ENCODE results near the gene MED13. TPM values are rescaled to one million over a fixed set of nuclear protein-coding genes. Genes with fewer than 3 reads are reported as not detected.

Gene MED13
- total RNA-seq, 1 experiment from 2014 or later = 96.0 TPM

GRCh38 chr17:62094175-62094574 lies 29.1 kb upstream of the MED13 start:
- H3K4me1 ChIP-seq (ENCODE audit: control insufficient read depth in 1 of 2, insufficient read depth in 2 of 2, low read length in 2 of 2) = peaks cover 7 to 20% of the 10 kb centered on the region in 2 experiments
- H3K9ac ChIP-seq (ENCODE audit: low read length) = no peak overlapping the region
- H3K36me3 ChIP-seq (ENCODE audit: control insufficient read depth in 1 of 2, insufficient read depth in 2 of 2, low read length in 2 of 2) = no peaks in the 10 kb centered on the region
- H3K27ac ChIP-seq (ENCODE audit: low read depth, low read length) = no peak overlapping the region; the same call in 1 of the 2 replicates
- H4K20me1 ChIP-seq (ENCODE audit: insufficient read depth) = no peaks in the 10 kb centered on the region
- DNase-seq (ENCODE audit: low read depth, low spot score) = no peak
- no peak for ATAC-seq
- no peak overlapping the region for H3K4me3 ChIP-seq (replicated peaks in 1 of 2; ENCODE audit: low read depth in 1 of 2, low read length in 2 of 2)
- H3K9me2 ChIP-seq (ENCODE audit: insufficient read depth) = no peaks in the 10 kb centered on the region
- TF ChIP-seq POLR2AphosphoS5 (IDR thresholded peaks at IDR 0.05; ENCODE audit: low read depth, low read length) = no peak
- TF ChIP-seq ELF1 (IDR thresholded peaks at IDR 0.05; ENCODE audit: borderline replicate concordance, low read depth) = no peak
- no peak for TF ChIP-seq EGR1 (IDR thresholded peaks at IDR 0.05; ENCODE audit: low read depth)
- TF ChIP-seq MAX (IDR thresholded peaks at IDR 0.05) = no peak
- TF ChIP-seq JUND (IDR thresholded peaks at IDR 0.05) = no peak
- TF ChIP-seq TCF7L2 (IDR thresholded peaks at IDR 0.05; ENCODE audit: borderline replicate concordance, extremely low read depth, insufficient read depth, insufficient read length) = no peak
- TF ChIP-seq SP1 (IDR thresholded peaks at IDR 0.05; ENCODE audit: low read depth) = no peak
- TF ChIP-seq ZFX (IDR thresholded peaks at IDR 0.05) = no peak
- no peak for TF ChIP-seq REST (IDR thresholded peaks at IDR 0.05; ENCODE audit: low read depth)
- TF ChIP-seq YY1 (IDR thresholded peaks at IDR 0.05; ENCODE audit: extremely low read depth, insufficient replicate concordance, low read depth, low read length) = no peak
- no peak for TF ChIP-seq FOSL1 (IDR thresholded peaks at IDR 0.05; ENCODE audit: low read depth)
- TF ChIP-seq CEBPB (IDR thresholded peaks at IDR 0.05; ENCODE audit: low read depth) = no peak
- no peak for TF ChIP-seq CTCF (IDR thresholded peaks at IDR 0.05 in 2 of 3, conservative IDR thresholded peaks at IDR 0.05 in 1 of 3; ENCODE audit: borderline replicate concordance in 1 of 3, insufficient read depth in 1 of 3, low read depth in 2 of 3, low read length in 2 of 3)
- TF ChIP-seq SIN3A (IDR thresholded peaks at IDR 0.05; ENCODE audit: low read depth) = no peak; the same call in 1 of the 2 replicates
- TF ChIP-seq POLR2A (IDR thresholded peaks at IDR 0.05; ENCODE audit: borderline replicate concordance, extremely low read depth, insufficient read depth, insufficient read length) = no peak
- no peak for TF ChIP-seq SRF (IDR thresholded peaks at IDR 0.05; ENCODE audit: low read depth)
- POLR2A ChIA-PET = interaction anchor here (1.0 kb wide), 1 partner anchor 14 kb away, joined by 4 read pairs; no protein-coding TSS in a partner anchor
- no peaks in the 10 kb centered on the region for H3K9me3 ChIP-seq (ENCODE audit: control insufficient read depth in 1 of 2, insufficient read depth in 1 of 2, low read depth in 1 of 2, low read length in 2 of 2)
- H2AFZ ChIP-seq (ENCODE audit: low read depth, low read length, poor library complexity, severe bottlenecking) = peak overlapping the region; percentile 49
- no TSS peak for BruUV-seq (replicated peaks)
- intact Hi-C loops (cut with micrococcal nuclease) = no loop called here
- no peaks in the 10 kb centered on the region for H3K27me3 ChIP-seq (ENCODE audit: insufficient read depth, low read length)
- RAD21 ChIA-PET (ENCODE audit: low non-redundant PET in 1 of 2, low total read pairs in 2 of 2, uncharacterized antibody in 2 of 2, unreplicated experiment in 2 of 2) = interaction anchor here in 1 of 2 experiments (1.6 kb wide), 1 partner anchor 15 kb away, joined by 3 read pairs; no protein-coding TSS in a partner anchor
- H3K4me2 ChIP-seq (ENCODE audit: low read length) = peak overlapping the region; percentile 57
- H3K79me2 ChIP-seq (ENCODE audit: insufficient read depth, low read length) = no peaks in the 10 kb centered on the region
- CTCF ChIA-PET = interaction anchor here (2.3 kb wide), 1 partner anchor 15 kb away, joined by 15 read pairs; no protein-coding TSS in a partner anchor

All from HCT116 (cell line).